Testis (tissue), 5 donors: ENCODE results near the gene POU6F1. TPM values are rescaled to one million over a fixed set of nuclear protein-coding genes. Genes with fewer than 3 reads are reported as not detected.
A peak's percentile ranks its signal among the peaks of the same experiment; 100 is the strongest.

Experiments used
- DNase-seq: peaks from one replicate; pipeline ENCODE4 v3.0.0-alpha.2; 2019
- H3K27ac ChIP-seq, 2 donors: fragments of 200-600 bp; sonication (generic); one replicate each; pipeline ENCODE4 v1.5.1; 2019
- H3K27me3 ChIP-seq: fragments of 200-600 bp; sonication (generic); one replicate; pipeline ENCODE4 v1.5.1; 2019
- H3K36me3 ChIP-seq: fragments of 200-600 bp; sonication (generic); one replicate; pipeline ENCODE4 v1.5.1; 2017; ENCODE audit warnings: low read depth; ENCODE audit errors: missing control alignments
- H3K4me1 ChIP-seq: fragments of 200-600 bp; sonication (generic); one replicate; pipeline ENCODE4 v1.5.1; 2019
- H3K4me3 ChIP-seq, 2 donors: fragments of 200-600 bp; sonication (generic); one replicate each; pipeline ENCODE4 v1.5.1; 2017 to 2019
- H3K9me3 ChIP-seq: fragments of 200-600 bp; sonication (generic); one replicate; pipeline ENCODE4 v1.5.1; 2017
- POLR2A ChIP-seq: fragments of 450-650 bp; IDR thresholded peaks from one replicate; pipeline ENCODE4 v1.6.1; 2017; ENCODE audit warnings: antibody characterized with exemption, mild to moderate bottlenecking, moderate library complexity
- WGBS, 2 donors: methylation state at CpG; one replicate each; pipeline ENCODE4 v1.1.5; 2018; 5-methylcytosine and 5-hydroxymethylcytosine counted together
- intact Hi-C: fragments of 100-400 bp; cut with DNase I; formaldehyde crosslinking; loops from one replicate; pipeline ENCODE4 v1.15.1; 2023; ENCODE audit warnings: low total_unique reads
- long read RNA-seq, 2 donors: transcript quantifications; one replicate each; lab custom pipeline, GENCODE V29; 2026
- polyA plus RNA-seq: library from polyadenylated mRNA; stranded (reverse); fragments of 350-450 nt; fragmentation: Illumina TruSeq; extraction: RNeasy Lipid Tissue Mini Kit (QIAGEN cat#74804); gene quantifications from one replicate; pipeline ENCODE4 v1.2.3, GENCODE V29; 2014; ENCODE audit warnings: low read depth, low replicate concordance; ENCODE audit not compliant: insufficient read depth
- total RNA-seq, 2 donors: library from RNA; depleted of rRNA; stranded (reverse); fragments of >200 nt; gene quantifications; one replicate each; pipeline ENCODE4 v1.2.3, GENCODE V29; 2016
- TF ChIP-seq, protein P1 (sequence below), 3 experiments: fragments of 450-650 bp in 2 of 3; fragments of 200-600 bp in 1 of 3; sonication (generic) in 1 of 3; IDR thresholded peaks; one replicate each; pipeline ENCODE4 v1.5.1; 2016 to 2019; ENCODE audit warnings: antibody characterized with exemption in 3 of 3, mild to moderate bottlenecking in 2 of 3, moderate library complexity in 1 of 3

The POU6F1 gene, protein sequence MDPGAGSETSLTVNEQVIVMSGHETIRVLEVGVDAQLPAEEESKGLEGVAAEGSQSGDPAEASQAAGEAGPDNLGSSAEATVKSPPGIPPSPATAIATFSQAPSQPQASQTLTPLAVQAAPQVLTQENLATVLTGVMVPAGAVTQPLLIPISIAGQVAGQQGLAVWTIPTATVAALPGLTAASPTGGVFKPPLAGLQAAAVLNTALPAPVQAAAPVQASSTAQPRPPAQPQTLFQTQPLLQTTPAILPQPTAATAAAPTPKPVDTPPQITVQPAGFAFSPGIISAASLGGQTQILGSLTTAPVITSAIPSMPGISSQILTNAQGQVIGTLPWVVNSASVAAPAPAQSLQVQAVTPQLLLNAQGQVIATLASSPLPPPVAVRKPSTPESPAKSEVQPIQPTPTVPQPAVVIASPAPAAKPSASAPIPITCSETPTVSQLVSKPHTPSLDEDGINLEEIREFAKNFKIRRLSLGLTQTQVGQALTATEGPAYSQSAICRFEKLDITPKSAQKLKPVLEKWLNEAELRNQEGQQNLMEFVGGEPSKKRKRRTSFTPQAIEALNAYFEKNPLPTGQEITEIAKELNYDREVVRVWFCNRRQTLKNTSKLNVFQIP
- total RNA-seq, result 1 to 10 TPM; 7.5 to 7.6 TPM
- polyA plus RNA-seq, result 4.4 TPM
- long read RNA-seq, donor 1, result 0 reads
- long read RNA-seq, donor 2, partial matches to known transcripts, result 0 of 1 reads
- long read RNA-seq, donor 2, other reads (novel, unspliced or antisense), result 0 of 1 reads

DNA sequence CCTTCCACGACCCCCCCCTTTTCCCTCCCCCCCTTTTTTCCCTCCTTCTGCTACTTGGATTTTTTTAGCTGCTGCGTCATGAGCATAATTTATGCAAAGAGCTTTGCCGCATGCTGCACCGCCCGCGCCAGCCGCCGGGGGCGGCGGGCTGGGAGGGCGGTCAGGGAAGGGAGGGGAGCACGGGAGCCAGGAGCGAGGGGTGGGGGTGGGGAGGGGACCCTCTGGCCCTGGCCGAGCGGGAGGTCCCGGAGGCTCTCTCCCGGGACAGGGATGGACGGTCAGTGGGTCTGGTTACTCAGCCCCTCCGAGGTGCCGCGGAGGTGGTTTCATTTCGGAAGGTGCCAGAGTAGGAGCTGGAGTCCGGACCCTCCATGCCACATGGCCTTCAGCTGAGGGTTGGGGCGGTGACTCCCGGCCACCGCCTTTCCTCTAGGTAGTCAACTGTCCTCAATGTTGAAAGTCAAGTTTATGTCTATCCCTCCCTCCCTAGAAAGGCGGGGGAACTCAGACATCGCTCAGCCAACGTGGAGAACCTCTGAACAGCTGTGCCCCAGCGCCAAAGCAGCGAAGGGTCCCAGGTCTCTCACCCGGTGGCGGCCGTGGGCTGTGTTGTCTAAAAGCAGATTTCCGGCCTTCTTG lies at the start of gene POU6F1:
POU6F1 (minus strand) TSS at position 95 of the 639 bp plus-strand sequence. CDS start 11,226 bp downstream, outside the sequence.
- Histone ChIP-seq H3K27ac (peak within 1 kb of the TSS; percentile 95), H3K27me3 (no peaks in the 10 kb centered on the region), H3K9me3 (no peaks in the 10 kb centered on the region), H3K36me3 (no peaks in the 10 kb centered on the region), H3K4me3 (peak within 1 kb of the TSS; percentile 84 to 91), H3K4me1 (no peaks in the 10 kb centered on the region)
- TF ChIP-seq, protein P1, sequence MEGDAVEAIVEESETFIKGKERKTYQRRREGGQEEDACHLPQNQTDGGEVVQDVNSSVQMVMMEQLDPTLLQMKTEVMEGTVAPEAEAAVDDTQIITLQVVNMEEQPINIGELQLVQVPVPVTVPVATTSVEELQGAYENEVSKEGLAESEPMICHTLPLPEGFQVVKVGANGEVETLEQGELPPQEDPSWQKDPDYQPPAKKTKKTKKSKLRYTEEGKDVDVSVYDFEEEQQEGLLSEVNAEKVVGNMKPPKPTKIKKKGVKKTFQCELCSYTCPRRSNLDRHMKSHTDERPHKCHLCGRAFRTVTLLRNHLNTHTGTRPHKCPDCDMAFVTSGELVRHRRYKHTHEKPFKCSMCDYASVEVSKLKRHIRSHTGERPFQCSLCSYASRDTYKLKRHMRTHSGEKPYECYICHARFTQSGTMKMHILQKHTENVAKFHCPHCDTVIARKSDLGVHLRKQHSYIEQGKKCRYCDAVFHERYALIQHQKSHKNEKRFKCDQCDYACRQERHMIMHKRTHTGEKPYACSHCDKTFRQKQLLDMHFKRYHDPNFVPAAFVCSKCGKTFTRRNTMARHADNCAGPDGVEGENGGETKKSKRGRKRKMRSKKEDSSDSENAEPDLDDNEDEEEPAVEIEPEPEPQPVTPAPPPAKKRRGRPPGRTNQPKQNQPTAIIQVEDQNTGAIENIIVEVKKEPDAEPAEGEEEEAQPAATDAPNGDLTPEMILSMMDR (IDR thresholded peaks at IDR 0.05), result peak; percentile 19 to 57 (median 45)
- TF ChIP-seq POLR2A, result no peak
- intact Hi-C loops, result no loop called here
- 0% methylated on average over 25 to 34 of the region's 35 CpGs for WGBS, 2 donors
- peak; percentile 51 for DNase-seq

DNA sequence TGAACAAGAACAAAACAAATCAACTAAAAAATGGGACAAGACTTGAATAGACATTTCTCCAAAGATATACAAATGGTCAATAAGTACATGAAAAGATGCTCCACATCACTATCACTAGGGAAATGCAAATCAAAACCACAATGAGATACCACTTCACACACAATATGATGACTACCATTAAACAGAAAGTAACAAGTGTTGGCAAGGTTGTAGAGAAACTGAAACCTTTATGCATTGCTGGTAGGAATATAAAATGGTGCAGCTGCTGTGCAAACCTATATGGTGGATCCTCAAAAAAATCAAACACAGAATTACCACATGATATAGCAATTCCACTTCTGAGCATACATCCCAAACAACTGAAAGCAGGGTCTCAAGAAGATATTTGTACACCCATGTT lies 47.2 kb upstream of the POU6F1 start:
- TF ChIP-seq, protein P1 (IDR thresholded peaks at IDR 0.05), result no peak
- TF ChIP-seq POLR2A, result no peak
- no peak for DNase-seq
- H3K27me3 ChIP-seq, result no peaks in the 10 kb centered on the region
- no peaks in the 10 kb centered on the region for H3K9me3 ChIP-seq
- no peaks in the 10 kb centered on the region for H3K36me3 ChIP-seq
- intact Hi-C loops, result no loop called here
- H3K4me1 ChIP-seq, result peaks cover 3% of the 10 kb centered on the region
- H3K4me3 ChIP-seq, result no peak overlapping the region
- H3K27ac ChIP-seq, result no peak overlapping the region

DNA sequence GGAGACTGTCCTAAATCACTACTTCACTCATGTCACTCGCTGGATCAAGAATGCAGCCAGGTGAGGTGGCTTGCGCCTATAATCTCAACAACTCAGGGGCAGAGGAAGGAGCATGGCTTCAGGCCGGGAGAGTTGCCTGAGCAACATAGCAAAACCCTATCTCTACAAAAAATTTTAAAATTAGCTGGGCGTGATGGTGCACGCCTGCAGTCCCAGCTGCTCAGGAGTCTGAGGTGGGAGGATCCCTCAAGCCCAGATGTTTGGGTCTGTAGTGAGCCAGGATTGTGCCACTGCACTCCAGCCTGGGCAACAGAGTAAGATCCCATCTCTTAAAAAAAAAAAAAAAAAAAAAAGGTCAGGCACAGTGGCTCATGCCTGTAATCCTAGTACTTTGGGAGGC lies 46.4 kb upstream of the POU6F1 start:
- no peaks in the 10 kb centered on the region for H3K36me3 ChIP-seq
- peaks cover 3% of the 10 kb centered on the region for H3K4me1 ChIP-seq
- no peak overlapping the region for H3K27ac ChIP-seq
- TF ChIP-seq, protein P1 (IDR thresholded peaks at IDR 0.05), result no peak
- TF ChIP-seq POLR2A, result no peak
- H3K4me3 ChIP-seq, result no peak overlapping the region
- H3K27me3 ChIP-seq, result no peaks in the 10 kb centered on the region
- intact Hi-C loops, result no loop called here
- WGBS, 2 donors, result 76 to 94% methylated on average over 5 of the region's 5 CpGs
- DNase-seq, result no peak
- H3K9me3 ChIP-seq, result no peaks in the 10 kb centered on the region

DNA sequence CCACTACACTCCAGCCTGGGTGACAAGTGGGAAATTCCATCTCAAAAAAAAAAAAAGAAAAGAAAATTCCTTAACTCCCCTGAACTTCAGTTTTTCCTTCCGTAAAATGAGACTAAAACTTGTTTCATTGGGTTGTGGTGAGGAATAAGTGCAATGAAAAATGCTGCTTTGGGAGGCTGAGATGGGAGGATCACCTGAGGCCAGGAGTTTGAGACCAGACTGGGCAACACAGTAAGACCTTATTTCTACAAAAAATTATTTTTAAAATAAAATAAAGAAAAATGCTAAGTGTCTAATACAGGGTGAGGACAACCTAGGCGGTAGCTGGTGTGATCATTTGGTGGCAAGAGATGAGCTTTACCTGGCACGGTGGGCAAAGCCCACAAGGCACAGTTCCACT lies 45.5 kb upstream of the POU6F1 start:
- DNase-seq, result no peak
- 94 to 99% methylated on average over 3 of the region's 3 CpGs for WGBS, 2 donors
- H3K4me1 ChIP-seq, result peaks cover 3% of the 10 kb centered on the region
- H3K27me3 ChIP-seq, result no peaks in the 10 kb centered on the region
- no peaks in the 10 kb centered on the region for H3K9me3 ChIP-seq
- H3K27ac ChIP-seq, result no peak overlapping the region
- no peak overlapping the region for H3K4me3 ChIP-seq
- TF ChIP-seq, protein P1 (IDR thresholded peaks at IDR 0.05), result no peak
- TF ChIP-seq POLR2A, result no peak
- intact Hi-C loops, result no loop called here
- H3K36me3 ChIP-seq, result no peaks in the 10 kb centered on the region
